Measurements from ENCODE around the gene ACTL10. TPM values are rescaled to one million over a fixed set of nuclear protein-coding genes. Genes with fewer than 3 reads are reported as not detected.

ACTL10 gene
- total and polyA plus RNA-seq, 2 of the 13 experiments (the other 11 are each of a cell fraction or from before 2014, with no cell fraction given): not detected

DNA sequence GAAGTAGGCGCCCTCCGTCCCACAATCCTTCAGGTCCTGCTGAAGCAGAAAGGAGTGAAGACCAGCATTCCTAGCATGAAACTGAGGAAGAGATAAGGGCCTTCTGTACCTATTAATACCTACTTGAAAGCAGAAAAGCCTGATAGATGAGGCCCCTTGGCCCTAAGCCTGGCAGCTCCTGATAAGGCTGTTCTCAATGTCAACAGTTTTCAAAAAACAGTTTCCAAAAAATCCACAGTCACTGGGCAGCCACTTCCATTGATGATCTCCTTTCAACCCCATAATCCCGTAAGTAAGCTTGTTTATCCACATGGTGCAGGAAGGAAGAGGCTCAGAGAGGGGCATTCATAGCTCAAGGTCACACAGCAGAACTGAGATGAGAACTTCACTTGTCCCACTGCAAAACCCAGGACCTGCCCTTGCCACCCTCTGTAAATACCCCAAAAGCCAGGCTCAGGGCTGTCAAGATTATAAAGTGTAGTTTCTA is 22.2 kb downstream of the ACTL10 start (continued):
- TF ChIP-seq ZNF180 (CRISPR knock-in tag; IDR thresholded peaks at IDR 0.05; ENCODE audit: borderline replicate concordance, low read depth) (no peak), MAFK (conservative IDR thresholded peaks at IDR 0.05 in 1 of 2, IDR thresholded peaks at IDR 0.05 in 1 of 2; ENCODE audit: low read length in 2 of 2) (no peak), NFIC (IDR thresholded peaks at IDR 0.05; ENCODE audit: low read length) (no peak; the same call in 1 of the 2 replicates), TAF15 (IDR thresholded peaks at IDR 0.05; ENCODE audit: low read depth, low read length, poor library complexity, severe bottlenecking) (no peak), GABPA (IDR thresholded peaks at IDR 0.05; ENCODE audit: low read depth, low read length) (no peak), GABPA (CRISPR knock-in tag; IDR thresholded peaks at IDR 0.05; ENCODE audit: low read depth) (no peak), XBP1 (CRISPR knock-in tag; IDR thresholded peaks at IDR 0.05) (no peak), ZNF761 (CRISPR knock-in tag; conservative IDR thresholded peaks at IDR 0.05) (no peak), MEIS2 (CRISPR knock-in tag; IDR thresholded peaks at IDR 0.05) (no peak; the same call in 1 of the 2 replicates), JARID2 (CRISPR knock-in tag; IDR thresholded peaks at IDR 0.05; ENCODE audit: insufficient replicate concordance) (no peak), ZNF800 (CRISPR knock-in tag; IDR thresholded peaks at IDR 0.05) (no peak), DDIT3 (CRISPR knock-in tag; IDR thresholded peaks at IDR 0.05) (no peak), TRIM24 (CRISPR knock-in tag; IDR thresholded peaks at IDR 0.05) (no peak; the same call in 1 of the 2 replicates), ZBTB8A (CRISPR knock-in tag; IDR thresholded peaks at IDR 0.05; ENCODE audit: borderline replicate concordance, low read depth) (no peak), ZBTB37 (CRISPR knock-in tag; IDR thresholded peaks at IDR 0.05) (no peak), HCFC1 (IDR thresholded peaks at IDR 0.05; ENCODE audit: low read depth, low read length) (no peak), ZNF615 (CRISPR knock-in tag; IDR thresholded peaks at IDR 0.05; ENCODE audit: borderline replicate concordance) (no peak), ARNTL (CRISPR knock-in tag; IDR thresholded peaks at IDR 0.05) (no peak), NKX3-1 (CRISPR knock-in tag; IDR thresholded peaks at IDR 0.05) (no peak), CBX1 (IDR thresholded peaks at IDR 0.05; ENCODE audit: low read depth) (no peak), DR1 (CRISPR knock-in tag; IDR thresholded peaks at IDR 0.05) (no peak), CBFB (CRISPR knock-in tag; IDR thresholded peaks at IDR 0.05) (peak; percentile 49; the same call in 1 of the 2 replicates), MZF1 (CRISPR knock-in tag; IDR thresholded peaks at IDR 0.05; ENCODE audit: borderline replicate concordance) (no peak)
- TF ChIP-seq, protein P1, sequence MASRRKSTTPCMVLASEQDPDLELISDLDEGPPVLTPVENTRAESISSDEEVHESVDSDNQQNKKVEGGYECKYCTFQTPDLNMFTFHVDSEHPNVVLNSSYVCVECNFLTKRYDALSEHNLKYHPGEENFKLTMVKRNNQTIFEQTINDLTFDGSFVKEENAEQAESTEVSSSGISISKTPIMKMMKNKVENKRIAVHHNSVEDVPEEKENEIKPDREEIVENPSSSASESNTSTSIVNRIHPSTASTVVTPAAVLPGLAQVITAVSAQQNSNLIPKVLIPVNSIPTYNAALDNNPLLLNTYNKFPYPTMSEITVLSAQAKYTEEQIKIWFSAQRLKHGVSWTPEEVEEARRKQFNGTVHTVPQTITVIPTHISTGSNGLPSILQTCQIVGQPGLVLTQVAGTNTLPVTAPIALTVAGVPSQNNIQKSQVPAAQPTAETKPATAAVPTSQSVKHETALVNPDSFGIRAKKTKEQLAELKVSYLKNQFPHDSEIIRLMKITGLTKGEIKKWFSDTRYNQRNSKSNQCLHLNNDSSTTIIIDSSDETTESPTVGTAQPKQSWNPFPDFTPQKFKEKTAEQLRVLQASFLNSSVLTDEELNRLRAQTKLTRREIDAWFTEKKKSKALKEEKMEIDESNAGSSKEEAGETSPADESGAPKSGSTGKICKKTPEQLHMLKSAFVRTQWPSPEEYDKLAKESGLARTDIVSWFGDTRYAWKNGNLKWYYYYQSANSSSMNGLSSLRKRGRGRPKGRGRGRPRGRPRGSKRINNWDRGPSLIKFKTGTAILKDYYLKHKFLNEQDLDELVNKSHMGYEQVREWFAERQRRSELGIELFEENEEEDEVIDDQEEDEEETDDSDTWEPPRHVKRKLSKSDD (CRISPR knock-in tag; IDR thresholded peaks at IDR 0.05; ENCODE audit: low read depth): no peak
